NOMO-1 (cell line): ENCODE results near the gene IFIH1.

Experiments
- DNase-seq, 2 experiments: peaks; one replicate each; lab custom pipeline; 2025; ENCODE audit not compliant: unreplicated experiment in 2 of 2; lab: John Stamatoyannopoulos, UW

IFIH1 gene

DNA sequence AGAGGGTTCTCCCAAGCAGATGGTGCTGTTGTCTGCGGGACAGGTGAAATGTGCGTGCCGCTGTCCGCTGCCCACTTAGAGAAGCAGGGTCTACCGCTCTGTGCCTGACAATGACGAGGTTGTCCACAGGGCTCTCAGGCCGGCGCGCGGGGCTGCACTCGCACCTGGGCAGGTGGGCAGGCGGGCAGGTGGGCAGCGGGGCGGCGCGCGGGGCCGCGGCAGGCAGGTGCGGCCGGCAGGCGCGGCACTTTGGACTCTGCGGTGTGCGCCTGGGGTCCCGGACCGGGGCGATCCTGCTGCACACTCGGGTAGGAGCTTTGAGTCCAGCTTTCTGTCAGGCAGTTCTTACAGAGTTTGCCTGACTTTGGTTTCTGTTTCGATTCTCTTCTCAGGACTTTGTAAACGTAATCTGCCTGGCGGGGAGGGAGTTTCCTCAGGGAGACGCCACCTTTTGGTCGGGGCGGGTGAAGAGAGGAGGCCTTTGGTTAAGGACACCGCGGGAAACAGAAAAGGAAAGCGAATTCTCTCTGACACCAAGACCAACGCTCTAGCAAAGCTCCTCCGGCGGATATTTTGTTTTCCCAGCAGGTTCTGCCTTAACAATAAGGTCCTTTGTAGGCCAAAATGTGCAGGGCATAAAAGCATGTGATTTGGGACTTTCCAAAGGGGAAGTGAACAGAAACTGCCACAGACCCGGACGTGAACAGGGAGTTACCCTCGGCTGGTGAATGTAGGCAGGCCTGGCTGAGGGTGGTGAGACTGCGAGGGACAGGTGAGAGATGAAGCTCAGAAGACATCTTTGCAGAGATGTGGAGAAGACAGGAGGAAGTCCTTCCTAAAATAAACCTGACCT lies at the start of gene IFIH1:
Gene IFIH1, minus strand, starts transcription at position 357 of the 853 bp plus-strand sequence. CDS start 377 bp downstream, outside the sequence.
- DNase-seq = peak; percentile 72 to 85

DNA sequence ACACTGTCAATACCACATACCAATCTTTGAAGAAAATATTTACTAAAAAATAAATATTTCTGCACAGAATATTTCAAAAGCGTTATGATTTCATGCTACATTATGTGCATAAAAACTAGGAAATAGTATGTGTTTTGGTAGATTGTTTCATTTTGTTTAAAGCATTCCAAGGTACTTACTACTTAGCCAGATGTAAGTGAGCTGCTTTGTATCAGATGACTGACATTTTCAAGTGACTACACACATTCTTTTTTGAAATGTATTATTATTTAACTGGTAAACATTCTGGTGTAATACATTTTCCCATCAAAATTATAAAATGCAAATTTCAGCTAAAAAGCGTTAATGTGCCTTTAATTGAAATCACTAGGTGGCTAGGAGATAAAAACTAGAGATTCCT lies 46.9 kb upstream of the IFIH1 start:
- DNase-seq = no peak

DNA sequence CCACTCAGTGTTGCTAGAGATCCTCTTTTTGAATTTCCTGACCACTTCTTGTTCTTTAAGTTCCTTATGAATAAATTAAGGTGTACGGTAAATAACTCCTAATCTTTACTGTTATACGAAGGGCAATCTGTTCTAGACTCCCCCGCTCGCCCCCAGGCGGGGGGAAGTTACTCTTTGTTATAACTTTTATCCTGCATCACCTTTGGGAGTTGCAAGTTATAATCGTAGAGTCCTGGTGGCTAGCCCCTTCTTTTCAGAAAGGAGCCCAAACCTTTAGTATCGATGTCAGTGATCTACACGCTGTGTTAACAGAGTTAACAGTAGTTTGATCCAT lies 26.1 kb upstream of the IFIH1 start:
- DNase-seq = peak in 1 of 2 experiments; percentile 68

DNA sequence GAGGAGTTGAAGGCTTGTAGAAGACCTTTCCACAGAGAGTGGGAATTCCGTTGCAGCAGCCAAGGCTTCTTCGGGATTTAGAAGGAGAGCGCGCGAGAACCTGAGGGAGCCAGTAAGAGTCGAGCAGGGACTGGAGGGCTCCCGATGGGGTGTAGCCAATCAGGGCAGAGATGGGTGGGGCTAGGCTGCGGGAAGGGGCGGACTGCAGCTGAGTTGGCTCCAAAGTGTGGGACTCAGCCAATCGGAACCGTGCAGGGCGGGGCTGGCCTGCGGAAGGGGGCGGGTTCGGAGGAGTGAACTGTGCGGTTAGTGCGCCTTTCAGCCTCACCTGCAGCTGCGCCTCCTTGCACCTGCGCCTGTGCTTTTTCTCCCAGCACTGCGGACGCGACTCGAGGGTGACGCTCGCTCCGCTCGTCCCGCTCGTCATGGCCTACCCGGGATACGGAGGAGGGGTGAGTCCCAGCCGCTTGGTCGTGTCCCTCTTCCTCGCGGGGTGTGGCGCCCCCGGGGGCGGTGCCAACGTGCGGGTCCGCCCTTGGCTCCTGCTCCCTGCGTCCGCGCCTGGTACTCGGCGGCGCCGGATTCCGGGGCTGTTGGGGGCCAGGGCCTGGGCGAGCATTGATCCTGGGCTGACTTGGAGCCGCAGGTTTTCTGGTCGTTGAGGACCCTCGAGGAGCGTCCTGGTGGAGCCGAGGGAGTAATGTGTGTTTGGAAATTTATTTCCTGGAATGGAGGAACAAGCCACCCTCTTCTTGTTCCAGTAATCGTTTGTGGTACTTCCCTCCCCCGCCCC lies 25.5 kb upstream of the IFIH1 start, which contains the start of gene GCA:
Gene GCA, plus strand, starts transcription at position 309 of the 793 bp plus-strand sequence. Its CDS starts 117 bp downstream, at position 426.
- DNase-seq = peak; percentile 95 to 97

DNA sequence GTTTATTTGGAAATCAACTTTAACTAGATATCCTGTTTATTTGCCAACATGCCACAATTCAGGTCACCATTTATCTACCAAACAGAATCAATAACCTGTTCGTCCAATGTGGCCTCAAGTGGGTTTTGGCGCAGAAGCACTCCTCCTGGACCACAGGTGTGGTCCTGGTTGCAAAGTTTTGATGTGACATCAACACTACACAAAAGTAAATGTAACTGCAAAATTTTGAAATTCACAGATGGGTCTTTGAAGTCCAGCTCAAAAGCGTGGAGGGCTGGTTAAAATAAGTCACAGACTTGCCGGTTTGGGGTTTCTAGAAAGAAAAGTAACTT lies 25.0 kb upstream of the IFIH1 start:
- no peak for DNase-seq

DNA sequence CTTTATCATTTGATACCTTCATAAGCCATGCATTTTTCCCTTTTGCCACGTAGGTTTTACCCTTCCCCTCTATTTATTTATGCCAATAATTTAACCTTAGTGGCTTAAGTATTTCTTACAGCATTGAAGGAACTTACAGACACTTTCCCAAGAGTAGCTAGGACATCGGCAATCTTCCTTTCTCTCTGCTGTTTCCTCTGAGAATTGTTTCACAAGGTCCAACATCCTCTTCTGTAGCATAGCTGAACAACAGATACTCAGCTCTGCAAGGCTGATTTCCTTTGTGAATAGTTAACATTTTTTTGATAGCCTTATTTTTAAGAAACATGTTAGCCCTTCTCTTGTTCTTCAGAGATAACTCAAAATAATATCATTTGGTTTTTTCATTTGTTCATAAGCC lies 24.4 kb upstream of the IFIH1 start:
- peak; percentile 18 to 49 for DNase-seq

DNA sequence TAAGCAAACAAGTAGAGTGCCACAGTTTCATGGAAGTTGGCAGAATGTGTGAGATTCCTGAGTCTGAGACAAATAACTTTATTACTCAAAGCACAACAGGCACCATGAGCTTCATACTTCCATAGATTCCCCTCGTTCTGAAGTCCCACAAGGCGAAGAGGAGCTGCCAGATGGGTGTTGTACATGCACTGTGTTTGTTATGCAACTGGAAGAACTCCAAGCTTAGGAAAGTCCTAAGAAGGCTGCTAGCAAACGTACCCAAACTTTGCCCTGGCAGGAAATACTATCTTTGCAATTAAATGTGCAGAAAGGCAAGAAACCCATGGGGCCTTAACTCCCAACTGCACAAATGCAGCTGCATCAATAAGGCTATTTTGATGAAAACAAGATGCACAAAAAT lies 23.8 kb upstream of the IFIH1 start:
- no peak for DNase-seq

DNA sequence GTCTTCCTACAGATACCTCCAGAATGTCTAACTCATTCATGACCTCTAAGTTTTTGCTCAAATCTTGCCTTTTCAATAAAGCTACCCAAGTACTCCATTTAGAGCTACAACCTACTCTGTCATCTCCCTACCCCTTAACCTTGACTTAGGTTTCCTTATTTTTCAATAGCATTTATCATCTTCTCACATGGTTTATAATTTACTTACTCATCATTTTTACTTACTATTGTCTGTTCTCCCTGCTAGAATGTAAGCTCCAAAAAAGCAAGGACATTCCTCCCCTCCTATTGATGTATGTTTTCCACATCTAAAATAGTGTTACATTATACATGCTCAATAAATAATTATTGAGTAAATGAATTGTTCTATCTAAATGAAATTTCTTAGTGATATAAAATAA lies 22.3 kb upstream of the IFIH1 start:
- DNase-seq = no peak

DNA sequence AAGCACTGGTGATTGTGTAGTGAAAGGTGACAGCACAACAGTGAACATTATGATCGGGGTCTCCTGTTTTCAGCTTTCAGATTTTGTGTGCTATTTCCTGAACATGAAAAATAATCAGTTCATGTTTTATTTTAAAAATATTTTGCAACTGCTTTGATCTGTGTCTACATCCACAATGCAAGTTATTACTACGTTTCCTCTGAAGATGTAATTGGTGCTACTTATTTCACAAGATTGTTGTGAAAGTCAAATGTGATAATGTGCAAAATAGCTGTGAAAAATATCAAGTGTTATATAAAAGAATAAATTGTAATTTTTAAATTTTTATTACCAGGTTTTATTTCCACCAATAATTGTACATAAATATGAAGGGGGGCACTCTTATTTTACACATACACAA lies 19.4 kb upstream of the IFIH1 start:
- DNase-seq = peak in 1 of 2 experiments; percentile 13

DNA sequence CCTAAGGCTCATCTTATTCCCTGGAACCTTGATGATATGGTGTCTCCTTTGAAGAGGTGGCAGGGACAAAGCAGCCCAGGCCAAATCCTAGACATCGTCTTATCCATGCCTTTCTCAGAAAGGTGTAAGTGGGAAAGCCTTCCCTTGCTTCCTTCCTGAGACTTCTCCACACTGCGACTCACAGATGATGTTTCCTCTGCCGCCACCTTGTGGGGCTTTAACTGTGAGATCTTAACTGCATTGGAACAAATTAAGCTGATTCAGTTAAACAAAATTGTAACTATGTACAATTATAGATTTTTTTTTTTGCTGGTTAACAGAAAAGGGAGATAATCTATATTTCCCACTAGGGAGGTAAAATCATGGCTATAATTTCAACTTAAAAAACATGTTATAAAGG lies 15.5 kb upstream of the IFIH1 start:
- DNase-seq = peak; percentile 5 to 29

DNA sequence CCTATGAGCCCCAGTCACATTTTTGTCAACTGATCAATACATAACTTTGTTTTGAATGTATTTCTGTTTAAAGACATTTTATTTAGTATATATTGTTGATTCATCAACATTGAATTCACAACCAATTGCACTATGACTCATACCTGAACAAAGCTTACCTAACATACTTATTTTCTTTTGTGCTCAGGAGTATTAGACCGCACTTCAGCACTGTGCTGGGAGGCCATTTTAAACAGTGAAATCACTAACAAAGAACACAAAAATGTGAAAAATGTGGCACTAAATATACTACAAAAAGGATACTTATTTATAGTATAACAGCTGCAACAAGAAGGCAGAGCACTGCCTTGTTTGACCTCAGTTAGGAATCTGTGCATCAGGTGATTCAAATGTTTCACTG lies 12.4 kb upstream of the IFIH1 start:
- DNase-seq = no peak

DNA sequence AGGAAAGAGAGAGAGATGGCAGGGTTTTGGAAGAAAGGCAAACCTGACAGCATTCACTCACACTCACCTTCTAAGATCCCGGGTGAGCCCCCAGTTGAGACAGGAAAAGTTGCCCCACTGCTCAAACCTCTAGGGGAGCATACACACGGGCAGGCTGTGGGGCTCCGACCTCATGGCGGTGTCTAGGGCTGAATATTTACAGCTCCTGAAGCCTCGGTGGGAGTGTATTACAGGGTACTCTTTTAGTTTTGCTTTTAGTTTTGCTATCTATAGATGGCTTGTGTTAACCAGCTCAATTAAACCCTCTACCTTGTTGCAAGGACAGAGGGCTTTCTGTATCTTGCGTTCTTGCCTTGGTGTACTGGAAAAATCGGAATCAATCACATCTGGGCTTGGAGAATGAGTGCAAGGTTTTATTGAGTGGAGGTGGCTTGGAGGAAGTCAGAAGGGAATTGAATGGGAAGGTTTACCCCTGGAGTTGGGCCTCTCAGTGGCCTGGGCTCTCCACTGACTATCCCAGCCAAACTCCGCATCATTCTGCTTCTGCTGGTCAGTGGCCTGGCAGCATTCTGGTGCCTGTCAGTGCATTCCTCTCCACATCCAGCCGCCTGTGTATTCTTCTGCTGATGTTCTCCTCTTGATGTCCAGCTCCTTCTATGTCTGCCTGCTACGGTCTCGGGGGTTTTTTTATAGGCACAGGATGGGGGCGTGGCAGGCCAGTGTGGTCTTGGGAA lies 10.1 kb upstream of the IFIH1 start:
- DNase-seq = no peak

DNA sequence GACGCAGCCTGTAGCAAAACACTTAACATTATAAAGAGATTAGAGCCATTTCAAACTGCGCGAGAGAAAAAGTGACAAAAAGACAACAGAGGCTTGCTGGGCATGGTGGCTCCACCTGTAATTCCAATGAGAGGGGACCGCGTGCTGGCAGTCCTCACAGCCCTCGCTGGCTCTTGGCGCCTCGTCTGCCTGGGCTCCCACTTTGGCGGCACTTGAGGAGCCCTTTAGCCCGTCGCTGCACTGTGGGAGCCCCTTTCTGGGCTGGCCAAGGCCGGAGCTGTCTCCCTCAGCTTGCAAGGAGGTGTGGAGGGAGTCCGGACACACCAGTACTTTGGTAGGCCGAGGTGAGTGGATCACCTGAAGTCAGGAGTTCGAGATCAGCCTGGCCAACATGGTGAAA lies 9.3 kb upstream of the IFIH1 start:
- DNase-seq = no peak

DNA sequence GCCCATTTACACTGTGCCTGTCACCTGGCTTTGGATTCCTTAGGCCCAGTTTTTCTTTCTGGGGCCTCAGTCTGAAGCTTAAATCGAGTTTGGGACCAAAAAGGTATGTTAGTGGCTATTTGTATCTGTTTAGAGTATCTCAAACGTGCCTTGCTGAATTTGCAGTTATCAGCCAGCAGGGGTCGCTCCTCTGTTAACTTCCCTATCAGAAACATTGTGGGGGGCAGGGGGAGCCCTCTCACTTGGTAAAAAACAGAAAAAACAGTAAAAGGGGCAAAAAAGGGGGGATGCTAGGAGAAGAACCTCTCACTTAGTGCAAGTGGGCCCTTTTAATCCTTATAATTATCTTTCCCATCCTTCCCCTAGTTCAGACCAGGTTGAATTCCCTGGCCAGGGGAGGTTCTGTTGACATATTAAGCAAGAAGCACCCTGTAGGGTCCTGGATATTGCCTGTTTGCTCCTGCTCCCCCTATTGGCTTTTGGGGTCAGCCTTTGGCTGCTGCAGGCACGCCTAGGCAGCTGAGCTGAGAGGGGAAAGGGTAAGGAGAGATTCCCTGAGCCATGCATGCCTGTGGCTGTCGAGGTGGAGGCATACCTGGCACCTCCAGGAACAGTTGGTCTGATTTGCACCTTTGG lies 8.8 kb upstream of the IFIH1 start:
- no peak for DNase-seq

DNA sequence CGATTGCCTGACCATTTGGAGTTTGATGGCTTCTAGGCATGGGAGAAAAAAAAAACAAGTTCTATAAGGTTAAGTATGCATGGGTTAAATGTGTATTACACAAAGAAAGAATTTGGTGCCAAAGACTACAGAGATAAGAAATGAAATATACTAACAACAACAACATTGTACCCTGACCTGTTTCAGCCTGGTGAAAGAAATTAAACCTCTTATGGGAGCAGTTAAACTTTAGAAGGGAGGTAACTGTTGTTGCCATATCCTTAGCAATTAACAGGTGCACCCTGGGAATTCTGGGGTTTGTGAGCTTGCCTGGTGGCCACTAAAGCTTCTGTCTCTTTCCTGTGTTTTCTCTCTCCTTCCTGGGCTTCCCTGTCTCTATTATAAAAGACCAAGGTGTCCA lies 6.5 kb upstream of the IFIH1 start:
- DNase-seq = no peak

DNA sequence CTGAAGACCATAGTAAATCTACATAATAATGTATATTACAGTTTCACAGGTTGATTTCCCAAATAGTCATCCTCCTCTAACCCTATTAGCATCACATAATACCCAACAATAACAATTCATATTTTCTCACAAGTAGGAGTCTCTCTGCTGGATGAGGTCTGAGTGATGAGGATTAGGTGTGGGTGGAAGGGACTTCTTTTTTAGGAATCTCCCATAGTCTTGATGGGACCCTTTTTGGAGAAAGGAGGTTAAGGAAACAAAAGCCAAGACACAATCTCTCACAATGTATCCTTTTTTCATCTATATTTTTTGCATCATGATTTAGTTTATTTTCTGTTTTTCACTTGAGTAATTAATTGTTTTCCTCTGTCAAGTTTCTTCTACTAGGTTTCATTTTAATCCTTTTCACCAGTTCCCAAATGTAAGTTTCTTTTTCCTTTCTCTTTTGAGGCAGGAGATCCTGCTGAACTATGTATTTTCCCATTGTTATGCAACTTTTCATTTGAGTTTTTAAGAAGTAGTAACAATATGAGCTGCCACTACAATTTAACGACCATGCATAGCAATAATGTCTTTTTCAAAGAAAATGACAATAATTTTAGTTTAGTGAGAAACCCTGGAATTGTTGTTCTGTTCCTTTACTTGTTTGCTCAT lies 2.5 kb upstream of the IFIH1 start:
- no peak for DNase-seq

DNA sequence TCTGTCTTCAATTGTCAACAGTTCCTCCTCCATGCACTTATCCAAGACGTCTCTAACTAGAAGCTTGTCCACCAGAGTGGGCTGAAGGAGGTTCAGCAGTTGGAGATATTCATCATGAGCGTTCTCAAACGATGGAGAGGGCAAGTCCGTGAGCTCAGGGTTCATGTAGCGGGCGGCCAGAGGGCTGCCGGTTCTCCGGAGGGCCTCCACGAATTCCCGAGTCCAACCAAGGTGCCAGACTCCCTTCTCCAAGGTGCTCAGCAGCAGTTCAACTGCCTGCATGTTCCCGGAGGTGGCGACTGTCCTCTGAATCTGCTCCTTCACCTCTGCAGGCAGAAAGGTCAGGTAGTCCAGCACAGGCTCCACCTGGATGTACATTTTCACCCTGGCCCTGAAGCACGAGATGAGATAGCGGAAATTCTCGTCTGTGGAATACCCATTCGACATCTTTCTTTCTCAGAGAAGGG lies 590 bp downstream of the IFIH1 start:
- DNase-seq = peak in 1 of 2 experiments; percentile 33

DNA sequence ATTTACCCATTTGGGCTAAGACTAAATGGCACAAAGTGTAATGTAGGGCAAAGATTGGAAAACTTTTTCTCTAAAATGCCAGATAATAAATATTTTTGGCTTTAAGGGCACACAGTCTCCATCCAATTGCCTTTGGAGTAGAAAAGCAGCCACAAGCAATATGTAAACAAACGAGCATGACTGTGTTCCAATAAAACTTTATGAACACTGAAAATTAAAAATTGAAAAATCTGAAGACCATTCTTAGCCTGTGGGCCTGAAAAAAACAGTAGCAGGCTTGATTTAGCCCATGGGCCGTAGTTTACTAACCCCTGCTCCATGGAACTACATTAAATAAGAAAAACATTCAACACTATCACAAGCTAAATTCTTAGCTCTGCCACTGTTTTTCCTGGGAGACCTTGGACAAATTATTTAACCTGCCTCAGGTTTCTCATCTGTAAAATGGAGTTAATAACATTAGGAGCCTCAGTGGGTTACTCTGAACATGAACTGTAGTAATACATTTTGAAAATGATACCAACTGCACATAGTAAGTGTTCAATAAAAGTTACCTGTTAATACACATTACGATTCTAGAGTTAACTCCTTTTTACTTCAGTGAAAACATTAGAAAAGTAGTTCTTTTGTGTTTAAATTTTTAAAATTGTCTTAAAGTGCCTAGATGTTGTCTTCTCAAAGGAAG lies 1.3 kb downstream of the IFIH1 start:
- no peak for DNase-seq

DNA sequence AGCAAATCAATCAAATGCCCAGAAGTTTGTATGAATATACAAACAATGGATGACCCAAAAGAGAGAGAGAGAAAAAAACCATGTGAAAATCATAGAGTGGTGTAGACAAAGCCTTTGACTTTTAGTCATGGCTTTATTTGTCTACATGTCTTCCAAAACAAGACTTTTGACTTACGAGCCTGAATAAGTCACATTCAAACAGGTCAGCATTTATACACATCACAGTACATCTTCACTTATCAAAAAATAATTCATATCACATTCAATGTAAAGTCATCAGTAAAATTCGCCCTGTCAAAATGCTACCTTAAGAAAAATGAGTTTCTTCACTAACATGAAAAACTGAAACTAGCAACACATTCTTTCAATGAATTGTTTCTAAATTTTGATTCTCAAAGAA lies 1.9 kb downstream of the IFIH1 start:
- DNase-seq = no peak

DNA sequence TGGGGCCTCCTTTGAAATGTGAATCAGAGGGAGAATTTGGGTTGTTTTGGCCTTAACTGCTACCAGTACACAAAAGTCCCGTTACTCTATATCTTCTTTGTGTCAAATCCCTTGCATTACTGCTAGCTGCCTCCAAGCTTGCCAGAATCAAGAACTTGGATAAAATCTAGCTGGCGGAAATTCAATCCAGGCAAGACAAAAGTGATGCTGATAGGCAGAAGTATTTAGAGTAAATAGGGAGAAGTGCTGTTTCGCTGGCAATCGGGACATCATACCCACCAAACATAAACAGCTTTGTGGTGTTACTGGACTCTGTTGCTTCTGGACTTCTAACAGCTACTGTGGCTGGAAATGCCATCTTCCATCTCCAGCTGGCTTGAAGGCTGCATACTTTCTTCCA lies 2.5 kb downstream of the IFIH1 start:
- no peak for DNase-seq
